Measurements from ENCODE around the gene ZNF155.

- TF ChIP-seq POLR2A (IDR thresholded peaks at IDR 0.05) (no peak), CTCF (IDR thresholded peaks at IDR 0.05) (no peak)
Measured at GRCh38 chr19:43983912-43984686, at the start of gene ZNF155.
